Mesothelial cell of epicardium (in vitro differentiated cells): ENCODE results near the gene SAXO1. TPM values are rescaled to one million over a fixed set of nuclear protein-coding genes. Genes with fewer than 3 reads are reported as not detected.

ENCODE experiments used
- DNase-seq, 2 experiments: peaks; one replicate each; pipeline ENCODE4 v3.0.0; 2021; ENCODE audit warnings: low spot score in 2 of 2; ENCODE audit not compliant: unreplicated experiment in 2 of 2
- H3K27ac Mint-ChIP-seq: 2 replicates; pipeline ENCODE4 v1.8.0; 2021; ENCODE audit warnings: mixed read lengths
- H3K27me3 Mint-ChIP-seq: 2 replicates; pipeline ENCODE4 v1.8.0; 2021; ENCODE audit warnings: low read depth, mixed read lengths
- H3K36me3 Mint-ChIP-seq: 2 replicates; pipeline ENCODE4 v1.8.0; 2021; ENCODE audit warnings: mixed read lengths
- H3K4me1 Mint-ChIP-seq: 2 replicates; pipeline ENCODE4 v1.8.0; 2021; ENCODE audit warnings: mixed read lengths
- H3K4me3 Mint-ChIP-seq: 2 replicates; pipeline ENCODE4 v1.8.0; 2021; ENCODE audit warnings: mild to moderate bottlenecking, moderate library complexity, mixed read lengths
- H3K9me3 Mint-ChIP-seq: 2 replicates; pipeline ENCODE4 v1.8.0; 2021; ENCODE audit warnings: mixed read lengths
- total RNA-seq: library from RNA; stranded (reverse); gene quantifications from 3 replicates; pipeline ENCODE4 v1.2.1, GENCODE V29; 2021
- TF ChIP-seq, protein P1 (sequence below): fragments of 200-600 bp; sonication (generic); IDR thresholded peaks from one replicate; pipeline ENCODE4 v1.5.0; 2021; ENCODE audit warnings: antibody characterized with exemption; ENCODE audit not compliant: unreplicated experiment

Gene SAXO1
- total RNA-seq, 1 donor from 2014 or later, result 0.38 TPM

DNA sequence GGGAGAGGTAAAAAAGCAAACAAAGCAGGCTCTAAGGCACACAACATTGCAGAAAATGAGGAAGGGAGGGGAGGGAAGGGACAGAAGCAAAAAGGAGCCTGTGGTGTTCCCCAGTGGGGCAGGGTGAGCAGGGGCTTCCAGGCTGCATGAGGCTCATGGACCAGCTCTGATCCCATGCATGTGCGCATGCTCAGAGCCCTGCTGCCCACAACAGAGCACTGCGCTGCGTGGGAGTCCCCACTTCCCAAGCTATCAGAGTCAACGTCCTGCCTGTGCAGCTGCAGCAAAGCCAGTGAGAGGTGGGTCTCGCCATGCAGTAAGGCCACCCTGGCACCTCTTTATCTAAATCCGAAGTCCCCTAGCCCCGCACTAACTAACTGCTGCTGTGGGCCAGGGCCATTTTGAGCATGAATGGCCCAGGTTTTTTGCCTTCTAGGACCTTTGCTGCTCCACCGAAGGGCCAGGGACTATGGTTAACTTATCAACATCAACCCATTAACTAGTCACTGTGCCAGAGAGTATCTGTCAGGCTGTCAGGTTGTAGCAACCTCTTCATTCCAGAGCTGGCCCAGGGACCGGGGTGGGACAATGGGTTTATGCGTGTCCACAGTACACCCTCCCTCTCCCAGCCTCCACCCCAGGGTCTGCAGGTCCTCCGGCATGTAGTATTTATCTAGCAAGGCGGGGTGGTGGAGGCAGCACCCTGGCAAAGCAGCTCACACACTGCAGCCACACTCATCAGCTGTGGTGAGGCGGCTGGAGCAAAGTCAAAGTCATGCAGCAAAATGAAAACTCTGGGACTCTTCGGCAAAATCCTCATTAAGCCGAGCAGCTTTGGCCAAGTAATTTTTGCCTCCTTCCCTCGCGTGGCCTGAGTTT is 123.6 kb downstream of the SAXO1 start:
- Mint-ChIP-seq H3K36me3 (no peaks in the 10 kb centered on the region), H3K9me3 (no peaks in the 10 kb centered on the region), H3K27me3 (peaks cover 2% of the 10 kb centered on the region), H3K27ac (no peak overlapping the region), H3K4me3 (no peak overlapping the region), H3K4me1 (peaks cover 4% of the 10 kb centered on the region)
- DNase-seq, result no peak
- TF ChIP-seq, protein P1, sequence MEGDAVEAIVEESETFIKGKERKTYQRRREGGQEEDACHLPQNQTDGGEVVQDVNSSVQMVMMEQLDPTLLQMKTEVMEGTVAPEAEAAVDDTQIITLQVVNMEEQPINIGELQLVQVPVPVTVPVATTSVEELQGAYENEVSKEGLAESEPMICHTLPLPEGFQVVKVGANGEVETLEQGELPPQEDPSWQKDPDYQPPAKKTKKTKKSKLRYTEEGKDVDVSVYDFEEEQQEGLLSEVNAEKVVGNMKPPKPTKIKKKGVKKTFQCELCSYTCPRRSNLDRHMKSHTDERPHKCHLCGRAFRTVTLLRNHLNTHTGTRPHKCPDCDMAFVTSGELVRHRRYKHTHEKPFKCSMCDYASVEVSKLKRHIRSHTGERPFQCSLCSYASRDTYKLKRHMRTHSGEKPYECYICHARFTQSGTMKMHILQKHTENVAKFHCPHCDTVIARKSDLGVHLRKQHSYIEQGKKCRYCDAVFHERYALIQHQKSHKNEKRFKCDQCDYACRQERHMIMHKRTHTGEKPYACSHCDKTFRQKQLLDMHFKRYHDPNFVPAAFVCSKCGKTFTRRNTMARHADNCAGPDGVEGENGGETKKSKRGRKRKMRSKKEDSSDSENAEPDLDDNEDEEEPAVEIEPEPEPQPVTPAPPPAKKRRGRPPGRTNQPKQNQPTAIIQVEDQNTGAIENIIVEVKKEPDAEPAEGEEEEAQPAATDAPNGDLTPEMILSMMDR, result no peak

DNA sequence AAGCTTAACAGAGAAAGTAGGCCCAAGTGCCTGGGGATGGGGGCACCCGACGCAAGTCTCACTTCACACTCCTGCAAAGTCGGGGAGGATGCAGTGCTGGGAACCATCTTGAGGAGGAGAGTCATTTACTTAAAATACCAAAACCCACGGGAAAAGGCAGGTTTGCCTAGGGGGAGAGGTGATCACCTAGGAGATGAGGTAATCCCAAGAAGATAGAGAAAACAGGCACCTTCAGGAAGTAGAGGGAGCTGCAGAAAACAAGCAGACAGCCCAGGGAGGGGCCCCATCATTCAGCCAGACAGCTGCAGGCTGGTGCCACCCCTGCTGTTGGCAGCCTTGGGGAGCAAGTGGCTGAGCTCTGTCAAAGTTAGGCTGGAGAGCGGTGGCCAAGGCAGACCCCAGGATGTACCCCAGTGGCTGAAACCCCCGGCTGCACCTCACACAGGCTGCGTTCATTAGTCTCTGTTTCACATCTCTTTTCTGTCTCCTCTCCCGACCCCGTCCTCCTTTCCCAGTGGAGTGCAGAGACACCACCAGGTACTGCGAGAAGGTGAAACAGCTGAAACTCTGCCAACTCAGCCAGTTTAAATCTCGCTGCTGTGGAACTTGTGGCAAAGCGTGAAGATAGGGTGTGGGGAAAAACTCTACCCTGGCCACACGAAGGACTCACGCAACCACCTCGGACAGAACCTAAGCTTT is 124.9 kb downstream of the SAXO1 start:
- no peak overlapping the region for H3K4me3 Mint-ChIP-seq
- H3K4me1 Mint-ChIP-seq, result peaks cover 4% of the 10 kb centered on the region
- TF ChIP-seq, protein P1, result no peak
- H3K27me3 Mint-ChIP-seq, result peaks cover 2% of the 10 kb centered on the region
- no peak overlapping the region for H3K27ac Mint-ChIP-seq
- peaks cover 3% of the 10 kb centered on the region for H3K9me3 Mint-ChIP-seq
- no peak for DNase-seq
- H3K36me3 Mint-ChIP-seq, result no peaks in the 10 kb centered on the region

DNA sequence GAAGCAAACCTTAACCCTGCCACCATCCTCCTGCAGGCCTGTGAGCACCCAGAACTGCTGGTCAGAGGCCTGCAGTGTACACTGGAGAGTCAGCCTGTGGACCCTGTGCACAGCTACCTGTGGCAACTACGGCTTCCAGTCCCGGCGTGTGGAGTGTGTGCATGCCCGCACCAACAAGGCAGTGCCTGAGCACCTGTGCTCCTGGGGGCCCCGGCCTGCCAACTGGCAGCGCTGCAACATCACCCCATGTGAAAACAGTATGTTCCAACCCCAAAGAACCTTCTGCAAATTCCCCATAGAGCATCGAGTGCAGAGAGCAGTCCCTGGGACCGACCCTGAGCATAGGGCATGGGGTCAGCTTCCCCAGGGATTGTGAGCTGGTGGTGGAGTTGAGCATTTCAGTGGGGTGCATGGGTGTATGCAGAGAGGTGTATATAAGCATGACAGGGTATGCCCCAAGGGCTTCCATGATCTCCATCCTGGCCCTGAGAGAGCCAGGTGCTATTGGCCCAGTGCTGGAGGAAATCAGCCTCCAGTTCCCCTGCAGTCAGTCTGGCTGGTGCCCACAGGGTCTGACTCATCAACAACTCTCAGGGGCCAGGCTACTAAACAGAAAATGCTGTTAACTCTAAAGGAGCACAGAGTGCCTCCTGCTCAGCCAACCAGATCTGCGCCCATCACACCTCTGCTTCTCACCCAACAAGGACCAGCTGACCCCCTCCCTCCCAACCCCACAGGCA is 126.2 kb downstream of the SAXO1 start:
- peaks cover 9% of the 10 kb centered on the region for H3K36me3 Mint-ChIP-seq
- no peak overlapping the region for H3K27ac Mint-ChIP-seq
- no peak overlapping the region for H3K4me3 Mint-ChIP-seq
- no peak for DNase-seq
- no peaks in the 10 kb centered on the region for H3K27me3 Mint-ChIP-seq
- peaks cover 13% of the 10 kb centered on the region for H3K9me3 Mint-ChIP-seq
- H3K4me1 Mint-ChIP-seq, result peaks cover 4% of the 10 kb centered on the region
- TF ChIP-seq, protein P1, result no peak

DNA sequence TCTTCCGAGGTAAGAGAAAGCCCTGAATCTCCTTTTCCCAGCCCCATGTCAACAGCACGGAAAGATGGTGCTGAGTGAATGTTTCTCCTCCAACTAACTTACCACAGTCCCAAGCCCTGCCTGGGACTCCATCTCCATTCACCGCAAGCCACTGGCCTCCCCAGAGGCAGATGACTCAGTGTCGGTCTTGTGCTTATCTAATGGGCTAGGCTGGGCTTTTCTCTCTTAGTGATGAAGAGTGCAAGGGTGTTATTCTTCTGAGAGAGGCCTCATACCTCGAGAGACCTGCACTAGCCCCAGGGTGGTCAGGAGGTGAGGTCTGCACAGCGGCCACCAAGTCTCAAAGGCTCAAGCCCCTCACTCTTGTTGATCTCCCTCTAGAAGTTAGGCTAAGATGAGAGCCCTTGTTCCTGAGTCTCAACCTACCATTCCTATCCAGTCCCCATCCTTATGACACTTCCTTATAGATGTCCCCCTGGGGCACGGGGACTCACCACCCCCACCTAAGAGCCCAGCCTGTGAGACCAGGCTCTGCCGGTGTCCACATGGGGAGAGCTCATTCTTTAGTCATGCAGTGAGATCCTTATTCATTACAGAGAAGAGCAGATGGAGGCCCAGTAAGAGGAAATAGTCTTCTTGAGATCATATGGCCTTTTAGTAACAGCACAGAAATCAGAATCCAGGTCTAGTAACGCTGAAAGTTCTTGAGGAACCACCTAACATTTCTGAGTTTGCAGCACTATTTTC is 127.0 kb downstream of the SAXO1 start:
- no peaks in the 10 kb centered on the region for H3K27me3 Mint-ChIP-seq
- H3K27ac Mint-ChIP-seq, result no peak overlapping the region
- peaks cover 21% of the 10 kb centered on the region for H3K9me3 Mint-ChIP-seq
- no peak overlapping the region for H3K4me3 Mint-ChIP-seq
- peaks cover 9% of the 10 kb centered on the region for H3K36me3 Mint-ChIP-seq
- TF ChIP-seq, protein P1, result no peak
- no peak for DNase-seq
- H3K4me1 Mint-ChIP-seq, result peaks cover 4% of the 10 kb centered on the region
